GM12878 (cell line): Measurements from ENCODE around the gene MGRN1.

Source experiments
- CHD1 ChIP-seq: IDR thresholded peaks from 2 replicates; pipeline ENCODE4 v1.6.1; 2012; ENCODE audit warnings: low read depth, low read length, improper control_type of control experiment
- CTCF ChIP-seq, 3 experiments: IDR thresholded peaks in 2 of 3; conservative IDR thresholded peaks in 1 of 3; 2 replicates each; pipeline ENCODE4 v1.5.1; 2011; ENCODE audit warnings: low read depth in 3 of 3, low read length in 3 of 3, mild to moderate bottlenecking in 3 of 3, control low read depth in 2 of 3, moderate library complexity in 2 of 3, inconsistent platforms in 1 of 3, mixed read lengths in 1 of 3; ENCODE audit not compliant: control insufficient read depth in 2 of 3, insufficient read depth in 1 of 3; ENCODE audit errors: extremely low read depth in 1 of 3
- NFIC ChIP-seq: IDR thresholded peaks from 2 replicates; pipeline ENCODE4 v1.6.1; 2012; ENCODE audit warnings: low read depth, mild to moderate bottlenecking, inconsistent platforms, low read length, moderate library complexity
- POLR2A ChIP-seq: IDR thresholded peaks from 2 replicates; pipeline ENCODE4 v1.6.1; 2011; ENCODE audit warnings: low read depth, mild to moderate bottlenecking, low read length
- YBX1 ChIP-seq: fragments of 450-650 bp; IDR thresholded peaks from 2 replicates; pipeline ENCODE4 v1.6.1; 2016; ENCODE audit warnings: antibody characterized with exemption

DNA sequence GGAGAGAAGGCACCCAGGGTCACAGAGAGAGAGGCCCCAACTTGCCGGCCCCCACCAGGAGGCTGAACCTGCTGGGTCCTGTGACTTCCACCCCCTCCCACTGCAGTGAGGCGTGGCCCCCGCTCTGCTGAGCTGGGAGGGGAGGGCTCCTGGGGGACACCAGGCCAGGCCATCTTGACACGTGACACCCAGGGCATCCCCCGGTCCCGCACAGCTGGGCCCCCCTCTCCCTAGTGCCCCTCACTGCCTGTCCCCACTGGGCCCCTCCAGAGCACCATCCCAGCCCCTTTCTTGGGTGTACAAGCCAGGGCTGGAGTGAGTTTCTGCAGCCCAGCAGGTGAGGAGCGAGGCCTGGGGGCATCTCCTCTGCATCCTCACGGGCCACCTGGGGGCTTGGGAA lies 22.3 kb upstream of the MGRN1 start:
- no peak for TF ChIP-seq CHD1
- no peak for TF ChIP-seq NFIC
- no peak for TF ChIP-seq YBX1
- TF ChIP-seq POLR2A: no peak
- TF ChIP-seq CTCF (IDR thresholded peaks at IDR 0.05 in 2 of 3, conservative IDR thresholded peaks at IDR 0.05 in 1 of 3; ENCODE audit: control insufficient read depth in 2 of 3, extremely low read depth in 1 of 3, insufficient read depth in 1 of 3, low read depth in 3 of 3, low read length in 3 of 3): no peak
